ENCODE data around the gene SDR42E2. TPM values are rescaled to one million over a fixed set of nuclear protein-coding genes. Genes with fewer than 3 reads are reported as not detected.

SDR42E2 gene
- polyA plus RNA-seq, 3 donors: 0.16 to 0.23 TPM; not detected in 1

DNA sequence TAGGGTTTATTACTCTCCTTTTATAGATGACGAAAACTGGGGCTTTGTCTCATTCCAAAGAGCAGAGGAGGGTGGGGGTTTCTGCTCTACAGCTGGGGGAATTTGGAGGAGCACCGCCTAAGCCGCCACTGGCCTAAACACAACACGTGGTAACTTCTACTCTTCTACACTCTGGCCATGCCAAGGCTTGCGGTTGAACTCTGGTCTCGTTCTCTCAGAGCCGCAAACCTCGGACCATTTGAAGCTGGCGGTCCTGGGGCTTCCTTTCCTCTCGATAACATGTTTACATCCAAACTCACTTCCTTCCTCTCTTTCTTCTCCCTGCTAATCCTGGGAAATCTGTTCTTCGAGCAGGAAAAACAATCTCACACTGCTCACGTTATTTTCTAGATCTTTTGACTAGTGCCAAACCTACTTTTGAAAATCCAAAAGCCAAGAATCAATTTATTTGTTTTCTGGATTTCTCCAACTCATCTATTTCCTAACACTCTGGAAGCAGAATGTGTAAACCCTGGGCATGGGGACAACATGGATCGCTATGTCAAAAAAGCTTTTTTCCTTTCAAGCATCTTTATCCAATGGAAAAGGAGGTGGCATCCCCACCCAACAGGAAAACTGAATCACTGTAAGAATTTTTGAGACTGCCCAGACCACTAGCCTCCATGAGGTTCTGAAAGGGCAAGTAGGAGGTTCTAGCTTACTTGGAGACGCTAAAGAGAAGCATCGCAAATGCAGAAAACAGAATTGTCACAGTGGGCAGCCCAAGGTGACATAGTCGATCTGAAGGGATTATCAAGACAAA lies 30.2 kb downstream of the SDR42E2 start:
- peak overlapping the region; percentile 91 to 94 for H3K27ac ChIP-seq (ENCODE audit: low read depth in 1 of 2, low read length in 2 of 2)
- Mint-ChIP-seq H3K27me3 (ENCODE audit: low read depth in 3 of 3) (peaks cover 6 to 12% (median 10%) of the 10 kb centered on the region in 3 donors), H3K4me1 (peaks cover 44% of the 10 kb centered on the region), H3K4me3 (peak overlapping the region; percentile 88 to 95), H3K27ac (peak overlapping the region; percentile 98 to 100 (median 100)), H3K9me3 (no peaks in the 10 kb centered on the region), H3K36me3 (no peaks in the 10 kb centered on the region)
- peak overlapping the region; percentile 26 to 82 (median 55) for H3K4me3 ChIP-seq (replicated peaks in 1 of 3; ENCODE audit: low read depth in 2 of 3, low read length in 3 of 3)
- WGBS (ENCODE audit: insufficient coverage): 21% methylated on average over 12 of the region's 16 CpGs
- H3K36me3 ChIP-seq (replicated peaks in 1 of 2; ENCODE audit: control insufficient read depth in 1 of 2, insufficient read depth in 2 of 2, low read length in 2 of 2): no peaks in the 10 kb centered on the region
- no peaks in the 10 kb centered on the region for H3K79me2 ChIP-seq (ENCODE audit: insufficient read depth, low read length)
- no peaks in the 10 kb centered on the region for H3K9me3 ChIP-seq (replicated peaks in 1 of 2; ENCODE audit: control insufficient read depth in 1 of 2, insufficient read depth in 1 of 2, low read length in 2 of 2)
- H3K27me3 ChIP-seq (ENCODE audit: control insufficient read depth in 2 of 2, insufficient read depth in 2 of 2, low read length in 2 of 2): no peaks in the 10 kb centered on the region
- TF ChIP-seq CTCF (IDR thresholded peaks at IDR 0.05): no peak
- no peaks in the 10 kb centered on the region for H4K20me1 ChIP-seq (ENCODE audit: insufficient read depth, low read length)
- peak overlapping the region; percentile 80 for H3K4me2 ChIP-seq (replicated peaks; ENCODE audit: extremely low read depth, low read length, poor library complexity, severe bottlenecking)
- intact Hi-C loops (cut with micrococcal nuclease): loop anchor here (5.0 to 10.0 kb wide), 3 partner anchors 182 to 670 kb away; partner anchors contain the start of genes CDR2 (in 2 of the 2) and METTL9 (in 1 of the 2)
- H3K4me1 ChIP-seq (ENCODE audit: control insufficient read depth in 1 of 2, insufficient read depth in 2 of 2, low read length in 2 of 2): peaks cover 49 to 53% of the 10 kb centered on the region in 2 donors
- H3K9ac ChIP-seq (ENCODE audit: insufficient read depth, low read length, poor library complexity, severe bottlenecking): peak overlapping the region; percentile 70
- H2AFZ ChIP-seq (ENCODE audit: insufficient read depth, low read depth, low read length, poor library complexity, severe bottlenecking): peak overlapping the region; percentile 28
- DNase-seq: peak; percentile 77 to 96 (median 80)

GRCh38 chr16:22193063-22193411 lies 30.7 kb downstream of the SDR42E2 start:
- TF ChIP-seq CTCF (IDR thresholded peaks at IDR 0.05): no peak
- no peak overlapping the region for H2AFZ ChIP-seq (ENCODE audit: insufficient read depth, low read depth, low read length, poor library complexity, severe bottlenecking)
- H3K4me3 ChIP-seq (replicated peaks in 1 of 3; ENCODE audit: low read depth in 2 of 3, low read length in 3 of 3): no peak overlapping the region
- H3K27me3 ChIP-seq (ENCODE audit: control insufficient read depth in 2 of 2, insufficient read depth in 2 of 2, low read length in 2 of 2): no peaks in the 10 kb centered on the region
- H3K79me2 ChIP-seq (ENCODE audit: insufficient read depth, low read length): no peaks in the 10 kb centered on the region
- peaks cover 49 to 53% of the 10 kb centered on the region in 2 donors for H3K4me1 ChIP-seq (ENCODE audit: control insufficient read depth in 1 of 2, insufficient read depth in 2 of 2, low read length in 2 of 2)
- Mint-ChIP-seq H3K27me3 (ENCODE audit: low read depth in 3 of 3) (peaks cover 6 to 12% (median 10%) of the 10 kb centered on the region in 3 donors), H3K4me1 (peaks cover 44% of the 10 kb centered on the region), H3K27ac (peak overlapping the region in 1 of 7 donors; percentile 25), H3K36me3 (no peaks in the 10 kb centered on the region), H3K4me3 (no peak overlapping the region), H3K9me3 (no peaks in the 10 kb centered on the region)
- intact Hi-C loops (cut with micrococcal nuclease): loop anchor here (5.0 to 10.0 kb wide), 3 partner anchors 182 to 671 kb away; partner anchors contain the start of genes CDR2 (in 2 of the 2) and METTL9 (in 1 of the 2)
- no peak overlapping the region for H3K9ac ChIP-seq (ENCODE audit: insufficient read depth, low read length, poor library complexity, severe bottlenecking)
- H3K27ac ChIP-seq (ENCODE audit: low read depth in 1 of 2, low read length in 2 of 2): no peak overlapping the region
- H3K36me3 ChIP-seq (replicated peaks in 1 of 2; ENCODE audit: control insufficient read depth in 1 of 2, insufficient read depth in 2 of 2, low read length in 2 of 2): no peaks in the 10 kb centered on the region
- DNase-seq: no peak
- no peaks in the 10 kb centered on the region for H4K20me1 ChIP-seq (ENCODE audit: insufficient read depth, low read length)
- H3K9me3 ChIP-seq (replicated peaks in 1 of 2; ENCODE audit: control insufficient read depth in 1 of 2, insufficient read depth in 1 of 2, low read length in 2 of 2): no peaks in the 10 kb centered on the region
- H3K4me2 ChIP-seq (replicated peaks; ENCODE audit: extremely low read depth, low read length, poor library complexity, severe bottlenecking): no peak overlapping the region
- no CpG with 5 or more reads among the region's 2 CpGs for WGBS (ENCODE audit: insufficient coverage)
